Stimulated activated naive CD8-positive, alpha-beta T cell treated with anti-CD3 and anti-CD28 coated beads, Interleukin-15, Interleukin-2, amounts not matched to agents 100 ng/mL and 50 ng/mL, for 24 hours (primary cell): ENCODE results near the gene CCDC30.
A peak's percentile ranks its signal among the peaks of the same experiment; 100 is the strongest.
"Not testable (repeated sequence)": the region's sequence is repeated elsewhere in the genome, so short reads cannot be mapped to it uniquely, and the experiment has no call there.

Experiments
- H3K27ac Mint-ChIP-seq: one replicate; pipeline ENCODE4 v1.8.0; 2021; ENCODE audit warnings: mild to moderate bottlenecking, mixed read lengths
- H3K27me3 Mint-ChIP-seq: one replicate; pipeline ENCODE4 v1.8.0; 2021; ENCODE audit warnings: mixed read lengths
- H3K36me3 Mint-ChIP-seq: one replicate; pipeline ENCODE4 v1.8.0; 2021; ENCODE audit warnings: low read depth, mixed read lengths
- H3K4me1 Mint-ChIP-seq: one replicate; pipeline ENCODE4 v1.8.0; 2021; ENCODE audit warnings: low read depth, mixed read lengths
- H3K4me3 Mint-ChIP-seq: one replicate; pipeline ENCODE4 v1.8.0; 2021; ENCODE audit warnings: mild to moderate bottlenecking, mixed read lengths
- H3K9me3 Mint-ChIP-seq: one replicate; pipeline ENCODE4 v1.8.0; 2021; ENCODE audit warnings: mixed read lengths

Gene CCDC30

GRCh38 chr1:42476605-42477004 is 13.5 kb downstream of the CCDC30 start:
- Mint-ChIP-seq H3K27ac (no peak overlapping the region), H3K4me3 (no peak overlapping the region), H3K9me3 (no peaks in the 10 kb centered on the region), H3K4me1 (peaks cover 8% of the 10 kb centered on the region), H3K27me3 (no peaks in the 10 kb centered on the region), H3K36me3 (no peaks in the 10 kb centered on the region)

DNA sequence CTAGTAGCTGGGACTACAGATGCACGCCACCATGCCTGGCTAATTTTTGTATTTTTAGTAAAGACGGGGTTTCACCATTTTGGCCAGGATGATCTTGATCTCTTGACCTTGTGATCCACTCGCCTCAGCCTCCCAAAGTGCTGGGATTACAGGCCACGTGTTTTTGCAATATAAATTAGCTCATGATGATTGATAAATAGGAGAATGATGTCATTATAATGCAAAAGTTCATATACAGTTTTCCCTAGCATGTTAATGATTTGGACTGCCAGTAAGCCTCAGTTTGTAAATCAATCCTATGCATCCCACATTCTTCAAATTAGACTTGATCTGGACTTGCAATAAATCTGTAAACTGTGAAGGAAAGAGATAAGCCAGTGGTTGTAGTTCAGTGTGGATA is 14.3 kb downstream of the CCDC30 start:
- not testable (repeated sequence) for H3K4me3 Mint-ChIP-seq, H3K9me3 Mint-ChIP-seq, H3K27ac Mint-ChIP-seq, H3K36me3 Mint-ChIP-seq, H3K4me1 Mint-ChIP-seq, H3K27me3 Mint-ChIP-seq

DNA sequence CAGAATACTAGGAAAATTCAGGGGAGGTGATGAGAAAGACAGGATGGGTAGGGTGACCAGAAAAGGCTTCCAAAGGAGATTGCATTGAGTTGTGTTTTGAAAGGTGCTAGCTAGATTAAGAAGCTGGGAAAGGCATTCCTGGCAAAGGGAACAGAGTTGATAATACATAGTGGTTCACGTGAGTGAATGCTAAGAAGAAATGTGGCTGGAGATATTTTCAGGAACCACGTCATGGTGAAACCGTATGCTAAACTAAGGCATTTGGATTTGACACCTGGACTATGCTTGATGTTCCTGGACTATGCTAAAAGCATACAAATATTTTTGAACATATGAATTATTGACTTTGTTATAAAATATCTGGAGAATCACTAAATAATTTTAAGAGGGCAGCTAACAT is 14.7 kb downstream of the CCDC30 start:
- Mint-ChIP-seq H3K27ac (no peak overlapping the region), H3K4me1 (peaks cover 8% of the 10 kb centered on the region), H3K9me3 (no peaks in the 10 kb centered on the region), H3K27me3 (no peaks in the 10 kb centered on the region), H3K36me3 (no peaks in the 10 kb centered on the region), H3K4me3 (no peak overlapping the region)

- no peak overlapping the region for H3K27ac Mint-ChIP-seq
- H3K9me3 Mint-ChIP-seq: no peaks in the 10 kb centered on the region
- peaks cover 7% of the 10 kb centered on the region for H3K4me1 Mint-ChIP-seq
- H3K4me3 Mint-ChIP-seq: no peak overlapping the region
- H3K27me3 Mint-ChIP-seq: no peaks in the 10 kb centered on the region
- H3K36me3 Mint-ChIP-seq: peaks cover 4% of the 10 kb centered on the region
Observed at GRCh38 chr1:42479621-42480020, 16.5 kb downstream of the CCDC30 start.

DNA sequence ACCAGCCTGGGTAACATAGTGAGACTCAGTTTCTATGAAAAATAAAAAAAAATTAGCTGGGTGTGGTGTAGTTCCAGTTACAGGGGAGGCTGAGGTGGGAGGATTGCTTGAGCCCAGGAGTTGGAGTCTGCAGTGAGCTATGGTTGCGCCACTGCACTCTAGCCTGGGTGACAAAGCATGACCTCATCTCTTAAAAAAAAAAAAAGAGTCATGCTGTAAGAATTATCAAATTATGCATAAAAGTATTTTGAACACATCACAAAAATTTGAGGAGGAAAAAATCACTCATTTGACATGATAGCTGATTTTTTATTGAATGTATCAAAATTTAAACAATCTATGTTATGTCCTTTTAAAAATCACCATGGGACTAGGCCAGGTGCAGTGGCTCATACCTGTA is 17.8 kb downstream of the CCDC30 start:
- Mint-ChIP-seq H3K36me3 (peaks cover 8% of the 10 kb centered on the region), H3K9me3 (no peaks in the 10 kb centered on the region), H3K27ac (no peak overlapping the region), H3K4me1 (no peaks in the 10 kb centered on the region), H3K27me3 (no peaks in the 10 kb centered on the region), H3K4me3 (no peak overlapping the region)

GRCh38 chr1:42482635-42483153 is 19.6 kb downstream of the CCDC30 start:
- no peaks in the 10 kb centered on the region for H3K9me3 Mint-ChIP-seq
- H3K27ac Mint-ChIP-seq: no peak overlapping the region
- peaks cover 8% of the 10 kb centered on the region for H3K36me3 Mint-ChIP-seq
- no peaks in the 10 kb centered on the region for H3K4me1 Mint-ChIP-seq
- no peak overlapping the region for H3K4me3 Mint-ChIP-seq
- no peaks in the 10 kb centered on the region for H3K27me3 Mint-ChIP-seq

DNA sequence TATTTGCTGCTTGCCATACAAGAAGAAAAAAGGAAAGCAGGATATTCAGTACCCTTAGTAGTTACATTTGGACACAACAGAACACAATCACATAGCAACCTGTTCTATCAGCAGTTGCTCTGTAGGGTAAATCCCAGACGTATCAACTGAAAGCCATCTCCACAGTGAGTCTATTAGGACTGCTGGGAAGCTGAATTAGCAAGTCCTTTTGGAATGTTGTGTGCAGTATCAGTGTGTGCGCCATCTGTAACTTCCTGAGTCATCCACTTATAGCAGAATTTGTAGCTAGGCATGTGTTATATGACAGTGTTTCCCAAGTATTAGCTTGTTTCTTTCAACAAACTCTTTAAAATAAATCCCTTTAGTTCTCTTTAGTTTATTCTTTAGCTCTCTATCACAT is 21.3 kb downstream of the CCDC30 start:
- Mint-ChIP-seq H3K36me3 (peaks cover 8% of the 10 kb centered on the region), H3K9me3 (no peaks in the 10 kb centered on the region), H3K4me1 (no peaks in the 10 kb centered on the region)

DNA sequence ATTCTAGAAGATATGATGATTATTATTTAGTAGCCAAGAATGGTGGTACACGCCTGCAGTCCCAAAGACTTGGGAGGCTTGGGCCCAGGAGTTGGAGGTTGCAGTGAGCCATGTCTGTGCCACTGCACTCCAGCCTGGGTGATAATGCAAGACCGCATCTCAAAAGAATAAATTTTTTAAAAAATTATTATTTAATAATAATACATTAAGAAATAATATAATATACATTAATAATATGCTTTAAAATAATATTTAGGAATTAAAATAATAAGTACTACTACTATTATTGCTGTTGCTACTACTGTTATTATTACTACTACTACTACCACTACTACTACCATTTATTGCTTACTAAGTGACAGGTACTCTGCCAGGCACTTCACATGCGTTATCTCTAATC is 27.2 kb downstream of the CCDC30 start:
- Mint-ChIP-seq H3K27ac (no peak overlapping the region), H3K4me3 (no peak overlapping the region), H3K36me3 (peaks cover 17% of the 10 kb centered on the region), H3K27me3 (no peaks in the 10 kb centered on the region), H3K9me3 (peaks cover 9% of the 10 kb centered on the region), H3K4me1 (no peaks in the 10 kb centered on the region)

More for the DNA sequence above, 21.3 kb downstream of the CCDC30 start:
- H3K27ac Mint-ChIP-seq: no peak overlapping the region
- H3K4me3 Mint-ChIP-seq: no peak overlapping the region
- no peaks in the 10 kb centered on the region for H3K27me3 Mint-ChIP-seq

- not testable (repeated sequence) for H3K27me3 Mint-ChIP-seq, H3K4me1 Mint-ChIP-seq, H3K4me3 Mint-ChIP-seq, H3K27ac Mint-ChIP-seq
- H3K36me3 Mint-ChIP-seq: peaks cover 37% of the 10 kb centered on the region
- H3K9me3 Mint-ChIP-seq: peaks cover 16% of the 10 kb centered on the region
Observed at GRCh38 chr1:42502031-42502430, 38.9 kb downstream of the CCDC30 start.

DNA sequence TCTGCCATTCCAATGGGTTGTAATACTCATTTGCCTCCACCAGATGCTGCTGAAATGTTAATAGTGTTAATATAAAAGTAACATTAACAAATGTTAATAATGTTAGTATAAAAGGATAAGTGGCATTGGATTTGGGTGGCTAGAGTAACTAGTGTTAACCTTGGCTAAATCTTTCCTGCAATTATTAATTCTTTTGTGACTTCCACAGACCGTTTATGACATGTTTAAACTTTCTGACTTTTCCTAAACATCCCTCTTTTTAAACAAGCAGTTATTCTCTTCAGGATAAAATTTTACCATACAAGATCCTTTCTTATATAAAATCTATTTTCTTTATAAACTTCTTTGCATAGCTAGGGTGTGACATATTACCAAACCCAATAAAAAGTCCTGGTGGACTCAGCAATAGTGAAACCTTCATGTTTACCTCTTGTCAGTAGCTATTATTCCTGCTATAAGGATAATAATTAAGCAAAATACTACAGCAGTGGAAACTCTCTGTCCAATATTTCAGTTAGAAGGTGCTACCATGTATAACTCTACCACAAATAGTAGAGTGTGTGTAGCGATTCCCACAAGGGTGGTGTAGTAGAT is 41.5 kb downstream of the CCDC30 start:
- H3K9me3 Mint-ChIP-seq: peaks cover 16% of the 10 kb centered on the region
- no peaks in the 10 kb centered on the region for H3K27me3 Mint-ChIP-seq
- no peaks in the 10 kb centered on the region for H3K4me1 Mint-ChIP-seq
- no peak overlapping the region for H3K27ac Mint-ChIP-seq
- peaks cover 51% of the 10 kb centered on the region for H3K36me3 Mint-ChIP-seq
- H3K4me3 Mint-ChIP-seq: no peak overlapping the region

- H3K36me3 Mint-ChIP-seq: peaks cover 66% of the 10 kb centered on the region
- H3K4me3 Mint-ChIP-seq: no peak overlapping the region
Observed at GRCh38 chr1:42506576-42506975, 43.5 kb downstream of the CCDC30 start.

DNA sequence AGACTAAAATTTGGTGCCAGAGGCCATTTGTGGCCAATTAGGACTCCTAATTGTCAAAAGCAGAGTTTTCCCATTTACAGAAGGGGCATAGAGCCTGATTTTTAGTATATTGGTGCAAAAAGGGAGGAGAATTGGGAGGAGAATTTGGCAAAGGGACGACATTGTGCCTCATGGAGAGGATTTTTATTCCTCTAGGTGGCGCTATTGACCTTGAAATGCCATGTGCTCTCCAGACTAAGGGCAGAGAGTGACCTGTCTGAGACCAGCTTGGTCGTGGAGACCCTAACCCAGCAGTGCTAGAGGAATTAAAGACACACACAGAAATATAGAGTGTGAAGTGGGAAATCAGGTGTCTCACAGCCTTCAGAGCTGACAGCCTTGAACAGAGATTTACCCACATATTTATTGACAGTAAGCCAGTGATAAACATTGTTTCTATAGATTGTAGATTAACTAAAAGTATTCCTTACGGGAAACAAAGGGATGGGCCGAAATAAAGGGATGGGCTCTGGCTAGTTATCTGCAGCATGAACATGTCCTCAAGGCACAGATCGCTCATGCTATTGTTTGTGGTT is 48.6 kb downstream of the CCDC30 start:
- not testable (repeated sequence) for H3K4me1 Mint-ChIP-seq, H3K27ac Mint-ChIP-seq, H3K4me3 Mint-ChIP-seq, H3K27me3 Mint-ChIP-seq
- Mint-ChIP-seq H3K36me3 (peaks cover 54% of the 10 kb centered on the region), H3K9me3 (peaks cover 38% of the 10 kb centered on the region)

More at GRCh38 chr1:42506576-42506975, 43.5 kb downstream of the CCDC30 start:
- H3K27me3 Mint-ChIP-seq: no peaks in the 10 kb centered on the region
- no peaks in the 10 kb centered on the region for H3K4me1 Mint-ChIP-seq
- peaks cover 31% of the 10 kb centered on the region for H3K9me3 Mint-ChIP-seq
- no peak overlapping the region for H3K27ac Mint-ChIP-seq

DNA sequence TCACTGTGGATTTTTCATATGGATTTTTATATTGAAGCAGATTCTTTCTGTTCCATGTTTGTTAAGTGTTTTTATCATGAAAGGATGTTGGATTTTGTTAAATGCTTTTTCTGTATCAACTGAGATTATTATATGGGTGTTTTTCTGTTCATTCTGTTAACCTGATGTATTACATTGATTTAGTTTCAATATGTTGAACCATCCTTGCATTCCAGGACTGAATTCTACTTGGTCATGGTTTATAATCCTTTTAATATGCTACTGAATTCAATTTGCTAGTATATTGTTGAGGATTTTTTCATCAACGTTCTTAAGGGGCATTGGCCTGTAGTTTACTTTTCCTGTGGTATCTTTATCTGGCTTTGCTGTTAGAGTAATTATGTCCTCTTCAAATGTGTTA is 55.8 kb downstream of the CCDC30 start:
- no peak overlapping the region for H3K4me3 Mint-ChIP-seq
- H3K27ac Mint-ChIP-seq: no peak overlapping the region
- peaks cover 5% of the 10 kb centered on the region for H3K27me3 Mint-ChIP-seq
- peaks cover 43% of the 10 kb centered on the region for H3K9me3 Mint-ChIP-seq
- H3K36me3 Mint-ChIP-seq: peaks cover 39% of the 10 kb centered on the region
- H3K4me1 Mint-ChIP-seq: no peaks in the 10 kb centered on the region

DNA sequence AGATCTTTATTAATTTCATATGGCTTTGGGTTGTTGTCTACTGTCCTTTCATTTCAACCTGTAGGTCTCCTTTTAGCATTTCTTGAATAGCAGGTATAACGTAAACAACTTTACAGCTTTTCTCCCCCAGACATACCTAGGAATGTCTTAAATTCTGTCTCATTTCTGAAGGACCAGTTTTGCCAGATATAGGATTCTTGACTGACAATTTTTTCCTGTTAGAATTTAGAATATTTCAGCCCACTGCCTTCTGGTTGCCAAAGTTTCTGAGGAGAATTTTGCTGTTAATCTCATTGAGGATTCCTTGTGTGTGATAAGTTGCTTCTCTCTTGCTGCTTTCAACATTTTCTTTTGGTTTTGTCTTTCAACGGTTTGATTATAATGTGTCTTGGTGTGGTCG is 60.1 kb downstream of the CCDC30 start:
- Mint-ChIP-seq H3K27me3 (peaks cover 7% of the 10 kb centered on the region), H3K9me3 (peaks cover 33% of the 10 kb centered on the region), H3K36me3 (peaks cover 29% of the 10 kb centered on the region), H3K4me1 (no peaks in the 10 kb centered on the region), H3K27ac (no peak overlapping the region), H3K4me3 (no peak overlapping the region)

GRCh38 chr1:42524330-42524729 is 61.2 kb downstream of the CCDC30 start:
- no peaks in the 10 kb centered on the region for H3K4me1 Mint-ChIP-seq
- peaks cover 7% of the 10 kb centered on the region for H3K27me3 Mint-ChIP-seq
- H3K4me3 Mint-ChIP-seq: no peak overlapping the region
- no peak overlapping the region for H3K27ac Mint-ChIP-seq
- peaks cover 23% of the 10 kb centered on the region for H3K36me3 Mint-ChIP-seq
- H3K9me3 Mint-ChIP-seq: peaks cover 26% of the 10 kb centered on the region

- no peaks in the 10 kb centered on the region for H3K27me3 Mint-ChIP-seq
- H3K4me3 Mint-ChIP-seq: peak overlapping the region; percentile 72
- H3K4me1 Mint-ChIP-seq: peaks cover 8% of the 10 kb centered on the region
- no peak overlapping the region for H3K27ac Mint-ChIP-seq
- peaks cover 4% of the 10 kb centered on the region for H3K9me3 Mint-ChIP-seq
- H3K36me3 Mint-ChIP-seq: no peaks in the 10 kb centered on the region
Observed at GRCh38 chr1:42529724-42530181, 66.7 kb downstream of the CCDC30 start.
